Measurements from ENCODE around the gene ASIC4. TPM values are rescaled to one million over a fixed set of nuclear protein-coding genes. Genes with fewer than 3 reads are reported as not detected.
A peak's percentile ranks its signal among the peaks of the same experiment; 100 is the strongest.

ASIC4 gene
- total and polyA plus RNA-seq, 2 of the 13 experiments (the other 11 are each of a cell fraction or from before 2014, with no cell fraction given), result 0.03 TPM; not detected in 1

DNA sequence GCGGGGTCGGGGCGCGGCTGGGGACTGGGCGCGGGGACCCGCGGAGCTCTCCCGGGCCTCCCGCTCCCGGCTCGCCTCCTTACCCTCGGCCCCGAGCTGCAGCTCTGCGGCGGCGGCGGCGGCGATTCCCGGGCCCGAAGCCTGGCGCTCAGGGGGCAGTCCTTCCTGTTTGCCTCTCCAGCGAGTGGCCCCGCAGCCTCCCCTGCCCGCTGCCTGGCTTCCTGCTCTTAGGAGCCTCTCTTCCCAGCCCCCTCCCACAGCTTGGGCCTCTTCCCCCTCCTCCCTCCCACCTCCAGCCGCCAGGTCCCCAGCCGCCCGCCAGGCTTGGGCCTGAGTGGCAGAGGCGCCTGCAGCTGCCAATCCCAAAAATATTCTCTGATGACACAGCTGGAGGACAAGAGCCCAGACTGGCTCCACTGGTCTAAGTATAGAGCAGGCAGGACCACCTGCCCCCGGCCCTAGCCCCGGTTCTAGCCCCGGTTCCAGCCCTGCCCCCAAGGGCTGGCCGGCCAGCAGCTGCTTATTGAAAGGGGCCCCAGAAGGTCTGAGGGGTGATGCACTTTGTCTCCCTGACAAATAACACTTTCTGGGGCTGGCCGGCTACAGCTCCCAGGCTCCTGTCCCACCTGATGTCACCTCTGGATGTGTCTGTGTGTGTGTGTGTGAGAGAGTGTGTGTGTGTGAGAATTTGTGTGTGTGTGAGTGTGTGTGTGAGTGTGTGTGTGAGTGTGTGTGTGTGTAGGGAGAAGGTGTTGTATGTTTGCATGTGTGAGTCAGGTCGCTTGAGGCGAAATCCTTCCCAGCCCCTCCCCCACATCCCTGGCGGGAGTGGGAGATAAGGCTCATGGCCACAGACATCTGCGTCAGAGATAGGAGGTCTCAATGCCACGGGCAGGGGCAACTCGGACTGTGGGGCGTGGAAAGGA is 57.3 kb downstream of the ASIC4 start, which contains the start of gene OBSL1 (continued):
- TF ChIP-seq, protein P1, sequence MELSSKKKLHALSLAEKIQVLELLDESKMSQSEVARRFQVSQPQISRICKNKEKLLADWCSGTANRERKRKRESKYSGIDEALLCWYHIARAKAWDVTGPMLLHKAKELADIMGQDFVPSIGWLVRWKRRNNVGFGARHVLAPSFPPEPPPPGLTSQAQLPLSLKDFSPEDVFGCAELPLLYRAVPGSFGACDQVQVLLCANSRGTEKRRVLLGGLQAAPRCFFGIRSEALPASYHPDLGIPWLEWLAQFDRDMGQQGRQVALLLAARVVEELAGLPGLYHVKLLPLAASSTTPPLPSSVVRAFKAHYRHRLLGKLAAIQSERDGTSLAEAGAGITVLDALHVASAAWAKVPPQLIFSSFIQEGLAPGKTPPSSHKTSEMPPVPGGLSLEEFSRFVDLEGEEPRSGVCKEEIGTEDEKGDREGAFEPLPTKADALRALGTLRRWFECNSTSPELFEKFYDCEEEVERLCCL (CRISPR knock-in tag; IDR thresholded peaks at IDR 0.05; ENCODE audit: borderline replicate concordance), result no peak
- TF ChIP-seq SAFB2 (CRISPR knock-in tag; IDR thresholded peaks at IDR 0.05; ENCODE audit: borderline replicate concordance, low read depth) (0 out of 2 replicates have a peak, but pooled peaks have one; percentile 16), ZNF430 (CRISPR knock-in tag; IDR thresholded peaks at IDR 0.05) (peak; percentile 76; the same call in 1 of the 2 replicates), NR2F1 (CRISPR knock-in tag; IDR thresholded peaks at IDR 0.05) (peak; percentile 7 to 51; a peak in 2 of 4 replicates), JUND (CRISPR knock-in tag; IDR thresholded peaks at IDR 0.05) (peak; percentile 58), HES4 (CRISPR knock-in tag; IDR thresholded peaks at IDR 0.05; ENCODE audit: borderline replicate concordance) (no peak; the same call in 1 of the 2 replicates), ZNF230 (CRISPR knock-in tag; IDR thresholded peaks at IDR 0.05) (no peak; the same call in 1 of the 2 replicates), ZNF451 (CRISPR knock-in tag; IDR thresholded peaks at IDR 0.05) (peak; percentile 43; the same call in 1 of the 2 replicates), ZFP36 (IDR thresholded peaks at IDR 0.05; ENCODE audit: borderline replicate concordance, low read depth, low read length, partially characterized antibody) (no peak), XRCC5 (optimal IDR thresholded peaks at IDR 0.05; ENCODE audit: low read length) (peak; percentile 85), ZBTB3 (CRISPR knock-in tag; IDR thresholded peaks at IDR 0.05; ENCODE audit: borderline replicate concordance, low read depth) (0 out of 2 replicates have a peak, but pooled peaks have one; percentile 79), GATAD2A (CRISPR knock-in tag; IDR thresholded peaks at IDR 0.05) (peak; percentile 81), SNRNP70 (IDR thresholded peaks at IDR 0.05; ENCODE audit: low read depth, low read length) (no peak)
- TF ChIP-seq, protein P2, sequence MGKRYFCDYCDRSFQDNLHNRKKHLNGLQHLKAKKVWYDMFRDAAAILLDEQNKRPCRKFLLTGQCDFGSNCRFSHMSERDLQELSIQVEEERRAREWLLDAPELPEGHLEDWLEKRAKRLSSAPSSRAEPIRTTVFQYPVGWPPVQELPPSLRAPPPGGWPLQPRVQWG (CRISPR knock-in tag; IDR thresholded peaks at IDR 0.05; ENCODE audit: borderline replicate concordance, low read depth), result no peak
- TF ChIP-seq, protein P3, sequence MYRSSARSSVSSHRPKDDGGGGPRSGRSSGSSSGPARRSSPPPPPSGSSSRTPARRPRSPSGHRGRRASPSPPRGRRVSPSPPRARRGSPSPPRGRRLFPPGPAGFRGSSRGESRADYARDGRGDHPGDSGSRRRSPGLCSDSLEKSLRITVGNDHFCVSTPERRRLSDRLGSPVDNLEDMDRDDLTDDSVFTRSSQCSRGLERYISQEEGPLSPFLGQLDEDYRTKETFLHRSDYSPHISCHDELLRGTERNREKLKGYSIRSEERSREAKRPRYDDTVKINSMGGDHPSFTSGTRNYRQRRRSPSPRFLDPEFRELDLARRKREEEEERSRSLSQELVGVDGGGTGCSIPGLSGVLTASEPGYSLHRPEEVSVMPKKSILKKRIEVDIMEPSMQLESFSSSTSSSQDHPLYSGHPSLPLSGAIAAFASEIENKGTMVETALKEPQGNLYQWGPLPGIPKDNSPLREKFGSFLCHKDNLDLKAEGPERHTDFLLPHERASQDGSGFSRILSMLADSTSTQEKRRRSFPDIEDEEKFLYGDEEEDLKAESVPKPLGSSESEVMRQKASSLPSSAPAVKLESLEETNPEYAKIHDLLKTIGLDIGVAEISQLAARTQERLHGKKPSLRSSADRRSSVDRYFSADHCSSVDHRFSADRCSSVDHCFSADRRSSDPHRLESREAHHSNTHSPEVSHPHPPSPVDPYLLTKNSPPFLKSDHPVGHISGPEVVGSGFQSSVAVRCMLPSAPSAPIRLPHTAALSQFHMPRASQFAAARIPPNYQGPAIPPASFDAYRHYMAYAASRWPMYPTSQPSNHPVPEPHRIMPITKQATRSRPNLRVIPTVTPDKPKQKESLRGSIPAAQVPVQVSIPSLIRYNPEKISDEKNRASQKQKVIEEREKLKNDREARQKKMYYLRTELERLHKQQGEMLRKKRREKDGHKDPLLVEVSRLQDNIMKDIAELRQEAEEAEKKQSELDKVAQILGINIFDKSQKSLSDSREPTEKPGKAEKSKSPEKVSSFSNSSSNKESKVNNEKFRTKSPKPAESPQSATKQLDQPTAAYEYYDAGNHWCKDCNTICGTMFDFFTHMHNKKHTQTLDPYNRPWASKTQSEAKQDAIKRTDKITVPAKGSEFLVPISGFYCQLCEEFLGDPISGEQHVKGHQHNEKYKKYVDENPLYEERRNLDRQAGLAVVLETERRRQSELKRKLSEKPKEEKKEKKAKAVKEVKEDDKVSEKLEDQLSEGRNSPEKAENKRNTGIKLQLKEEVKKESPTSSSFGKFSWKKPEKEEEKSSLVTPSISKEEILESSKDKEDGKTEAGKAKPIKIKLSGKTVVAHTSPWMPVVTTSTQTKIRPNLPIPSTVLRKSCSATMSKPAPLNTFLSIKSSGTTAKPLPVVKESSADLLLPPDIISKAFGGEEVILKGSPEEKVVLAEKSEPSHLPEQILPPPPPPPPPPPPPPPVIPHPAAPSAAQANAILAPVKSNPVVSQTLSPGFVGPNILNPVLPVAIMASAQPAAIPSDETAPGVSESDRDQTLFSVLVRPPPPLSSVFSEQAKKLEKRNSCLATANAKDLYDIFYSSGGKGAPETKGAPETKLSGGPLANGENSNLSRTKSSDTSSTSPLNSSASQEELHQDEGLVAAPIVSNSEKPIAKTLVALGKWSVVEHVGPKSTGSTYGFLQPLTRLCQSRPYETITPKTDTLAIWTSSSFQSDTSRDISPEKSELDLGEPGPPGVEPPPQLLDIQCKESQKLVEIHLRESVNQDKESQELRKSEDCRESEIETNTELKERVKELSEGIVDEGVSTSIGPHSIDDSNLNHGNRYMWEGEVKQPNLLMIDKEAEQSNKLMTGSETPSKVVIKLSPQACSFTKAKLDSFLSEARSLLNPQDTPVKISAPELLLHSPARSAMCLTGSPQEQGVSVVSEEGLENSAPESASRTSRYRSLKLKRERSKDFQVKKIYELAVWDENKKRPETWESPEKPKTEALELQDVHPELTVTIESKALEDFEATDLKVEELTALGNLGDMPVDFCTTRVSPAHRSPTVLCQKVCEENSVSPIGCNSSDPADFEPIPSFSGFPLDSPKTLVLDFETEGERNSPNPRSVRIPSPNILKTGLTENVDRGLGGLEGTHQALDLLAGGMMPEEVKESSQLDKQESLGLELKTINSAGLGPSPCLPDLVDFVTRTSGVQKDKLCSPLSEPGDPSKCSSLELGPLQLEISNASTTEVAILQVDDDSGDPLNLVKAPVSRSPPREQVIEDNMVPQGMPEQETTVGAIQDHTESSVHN (CRISPR knock-in tag; IDR thresholded peaks at IDR 0.05), result peak; percentile 33; the same call in 1 of the 2 replicates

All from HepG2 (cell line).